HG02678 (cell line): Measurements from ENCODE around the gene SURF1.
"Not testable (repeated sequence)": the region's sequence is repeated elsewhere in the genome, so short reads cannot be mapped to it uniquely, and the experiment has no call there.

Experiments used
- ATAC-seq: cut with Tn5 transposase; IDR thresholded peaks from one replicate; pipeline ENCODE4 v1.9.1; 2021; ENCODE audit warnings: mild to moderate bottlenecking, moderate library complexity; ENCODE audit not compliant: unreplicated experiment

The SURF1 gene

GRCh38 chr9:133327834-133328484 lies 28.3 kb downstream of the SURF1 start:
- no peak for ATAC-seq

GRCh38 chr9:133327021-133327420 lies 29.3 kb downstream of the SURF1 start:
- not testable (repeated sequence) for ATAC-seq

- no peak for ATAC-seq
Measured at GRCh38 chr9:133323991-133324703, 32.1 kb downstream of the SURF1 start.

- no peak for ATAC-seq
Measured at GRCh38 chr9:133323211-133323610, 33.1 kb downstream of the SURF1 start.

- ATAC-seq: no peak
Measured at GRCh38 chr9:133322701-133323100, 33.6 kb downstream of the SURF1 start.

GRCh38 chr9:133321411-133321935 lies 34.8 kb downstream of the SURF1 start:
- no peak for ATAC-seq

GRCh38 chr9:133320421-133320881 lies 35.8 kb downstream of the SURF1 start:
- ATAC-seq: no peak

GRCh38 chr9:133317551-133317950 lies 38.7 kb downstream of the SURF1 start:
- not testable (repeated sequence) for ATAC-seq

GRCh38 chr9:133315997-133316396 lies 40.3 kb downstream of the SURF1 start:
- ATAC-seq: no peak

GRCh38 chr9:133309608-133310007 lies 46.7 kb downstream of the SURF1 start:
- no peak for ATAC-seq

- no peak for ATAC-seq
Measured at GRCh38 chr9:133307301-133307700, 49.0 kb downstream of the SURF1 start.

GRCh38 chr9:133306242-133307204 lies 49.8 kb downstream of the SURF1 start:
- ATAC-seq: no peak

GRCh38 chr9:133305731-133306130 lies 50.6 kb downstream of the SURF1 start:
- no peak for ATAC-seq

- no peak for ATAC-seq
Measured at GRCh38 chr9:133304477-133305377, 51.6 kb downstream of the SURF1 start.

GRCh38 chr9:133304158-133304470 lies 52.2 kb downstream of the SURF1 start:
- no peak for ATAC-seq

- ATAC-seq: no peak
Measured at GRCh38 chr9:133303266-133304157, 52.8 kb downstream of the SURF1 start.
